MCF 10A (cell line): ENCODE results near the gene CACNA2D4. TPM values are rescaled to one million over a fixed set of nuclear protein-coding genes. Genes with fewer than 3 reads are reported as not detected.

Experiments used
- BruUV-seq: library from RNA; stranded (reverse); fragments of 400-500 nt; replicated peaks from 2 replicates; lab custom pipeline; 2021; lab: Mats Ljungman, UMichigan
- CTCF ChIA-PET: fragments of 300-600 bp; sonication (Branson Sonifier 250); formaldehyde crosslinking; extraction: SDS; loops from one replicate; lab custom pipeline; 2021; ENCODE audit warnings: antibody characterized with exemption, inconsistent platforms; lab: Yijun Ruan, JAX
- POLR2A ChIA-PET: fragments of 300-600, 350-650 bp; sonication (Branson Sonifier 250); formaldehyde crosslinking; extraction: SDS; loops from one replicate; lab custom pipeline; 2020; ENCODE audit warnings: antibody characterized with exemption, inconsistent platforms; lab: Yijun Ruan, JAX
- DNase-seq: peaks from one replicate; pipeline ENCODE4 v3.0.0-alpha.2; 2018; ENCODE audit not compliant: unreplicated experiment
- H3K27ac Mint-ChIP-seq: one replicate; pipeline ENCODE4 v1.8.0; 2022; ENCODE audit warnings: mild to moderate bottlenecking, low read depth, mixed read lengths; ENCODE audit not compliant: unreplicated experiment
- H3K27me3 Mint-ChIP-seq: one replicate; pipeline ENCODE4 v1.8.0; 2022; ENCODE audit warnings: mixed read lengths; ENCODE audit not compliant: insufficient read depth, unreplicated experiment
- H3K36me3 Mint-ChIP-seq: one replicate; pipeline ENCODE4 v1.8.0; 2022; ENCODE audit warnings: mild to moderate bottlenecking, moderate library complexity, mixed read lengths; ENCODE audit not compliant: insufficient read depth, unreplicated experiment
- H3K4me1 Mint-ChIP-seq: one replicate; pipeline ENCODE4 v1.8.0; 2022; ENCODE audit warnings: mixed read lengths; ENCODE audit not compliant: insufficient read depth, unreplicated experiment
- H3K4me3 Mint-ChIP-seq: one replicate; pipeline ENCODE4 v1.8.0; 2022; ENCODE audit warnings: mild to moderate bottlenecking, moderate library complexity, mixed read lengths; ENCODE audit not compliant: unreplicated experiment
- H3K9me3 Mint-ChIP-seq: one replicate; pipeline ENCODE4 v1.8.0; 2022; ENCODE audit warnings: mixed read lengths; ENCODE audit not compliant: unreplicated experiment
- CTCF ChIP-seq: fragments of 200-600 bp; IDR thresholded peaks from one replicate; pipeline ENCODE4 v1.8.0; 2022; ENCODE audit warnings: antibody characterized with exemption, mild to moderate bottlenecking; ENCODE audit not compliant: unreplicated experiment
- intact Hi-C: fragments of 100-400 bp; cut with micrococcal nuclease; formaldehyde crosslinking; loops from 2 replicates; pipeline ENCODE4 v1.14.1; 2022
- total RNA-seq: library from RNA; stranded (reverse); gene quantifications from 2 replicates; pipeline ENCODE4 v1.2.3, GENCODE V29; 2022

Gene CACNA2D4
- total RNA-seq, 1 experiment from 2014 or later: not detected

GRCh38 chr12:1796515-1797010 is 121.9 kb downstream of the CACNA2D4 start:
- intact Hi-C loops: loop anchor here (1.0 to 5.0 kb wide), 3 partner anchors 144 to 486 kb away; no protein-coding TSS in a partner anchor
- peaks cover 6% of the 10 kb centered on the region for H3K4me1 Mint-ChIP-seq
- peak overlapping the region; percentile 74 for H3K4me3 Mint-ChIP-seq
- ChIA-PET POLR2A (interaction anchor here (2.7 kb wide), 1 partner anchor 143 kb away, joined by 16 read pairs; no protein-coding TSS in a partner anchor), CTCF (interaction anchor here (1.0 to 14.0 kb wide), 4 partner anchors 143 to 235 kb away, joined by 3 to 341 read pairs (median 73); no protein-coding TSS in a partner anchor)
- DNase-seq: no peak
- no peaks in the 10 kb centered on the region for H3K27me3 Mint-ChIP-seq
- H3K27ac Mint-ChIP-seq: no peak overlapping the region
- H3K36me3 Mint-ChIP-seq: peaks cover 7% of the 10 kb centered on the region
- no peaks in the 10 kb centered on the region for H3K9me3 Mint-ChIP-seq
- TF ChIP-seq CTCF: no peak
- BruUV-seq: no TSS peak

GRCh38 chr12:1795785-1796514 is 122.5 kb downstream of the CACNA2D4 start:
- H3K9me3 Mint-ChIP-seq: no peaks in the 10 kb centered on the region
- POLR2A ChIA-PET: interaction anchor here (1.0 to 2.7 kb wide), 3 partner anchors 104 to 254 kb away, joined by 3 to 16 read pairs (median 3); no protein-coding TSS in a partner anchor
- peak; percentile 84 for DNase-seq
- intact Hi-C loops: loop anchor here (1.0 to 5.0 kb wide), 3 partner anchors 144 to 486 kb away; no protein-coding TSS in a partner anchor
- peak; percentile 92 for TF ChIP-seq CTCF
- H3K4me3 Mint-ChIP-seq: peak overlapping the region; percentile 74
- no peaks in the 10 kb centered on the region for H3K27me3 Mint-ChIP-seq
- no peak overlapping the region for H3K27ac Mint-ChIP-seq
- CTCF ChIA-PET: interaction anchor here (0.6 to 14.0 kb wide), 13 partner anchors 8 to 236 kb away, joined by 3 to 341 read pairs (median 4); no protein-coding TSS in a partner anchor
- BruUV-seq: no TSS peak
- H3K4me1 Mint-ChIP-seq: peaks cover 11% of the 10 kb centered on the region
- H3K36me3 Mint-ChIP-seq: peaks cover 13% of the 10 kb centered on the region

GRCh38 chr12:1795221-1795784 is 123.1 kb downstream of the CACNA2D4 start:
- no TSS peak for BruUV-seq
- H3K27ac Mint-ChIP-seq: no peak overlapping the region
- DNase-seq: no peak
- POLR2A ChIA-PET: interaction anchor here (1.0 to 2.7 kb wide), 3 partner anchors 104 to 255 kb away, joined by 3 to 16 read pairs (median 3); no protein-coding TSS in a partner anchor
- H3K36me3 Mint-ChIP-seq: peaks cover 16% of the 10 kb centered on the region
- CTCF ChIA-PET: interaction anchor here (0.6 to 14.0 kb wide), 17 partner anchors 9 to 239 kb away, joined by 3 to 341 read pairs (median 3); no protein-coding TSS in a partner anchor
- H3K4me1 Mint-ChIP-seq: peaks cover 14% of the 10 kb centered on the region
- H3K9me3 Mint-ChIP-seq: no peaks in the 10 kb centered on the region
- no peaks in the 10 kb centered on the region for H3K27me3 Mint-ChIP-seq
- intact Hi-C loops: loop anchor here (5.0 kb wide), 1 partner anchor 487 kb away; no protein-coding TSS in a partner anchor
- H3K4me3 Mint-ChIP-seq: peak overlapping the region; percentile 74
- TF ChIP-seq CTCF: no peak
